ENCODE data around the gene LIG1. TPM values are rescaled to one million over a fixed set of nuclear protein-coding genes. Genes with fewer than 3 reads are reported as not detected.

LIG1 gene
- total RNA-seq, 1 experiment from 2014 or later = 115 TPM

DNA sequence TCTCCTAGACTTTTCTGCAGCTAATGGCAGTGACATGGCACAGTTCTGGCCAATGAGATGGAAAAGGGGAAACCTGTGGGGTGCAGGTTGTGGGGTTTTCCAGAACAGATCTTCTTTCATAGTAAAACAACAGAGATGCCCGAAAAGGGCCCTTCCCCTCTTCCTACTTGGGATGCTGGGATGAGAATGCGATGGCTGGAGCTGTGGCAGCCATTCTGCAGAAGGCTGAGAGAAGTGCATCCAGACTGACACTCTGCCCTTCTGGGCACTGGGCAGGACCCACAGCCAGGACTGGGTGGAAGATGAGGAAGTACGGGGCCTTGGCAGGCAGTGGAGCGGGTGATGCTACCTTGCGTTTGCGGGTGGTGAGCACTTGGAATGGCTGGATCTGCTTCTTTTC lies 42.6 kb downstream of the LIG1 start:
- WGBS (ENCODE audit: extremely low coverage, insufficient read length, low lambda C conversion rate) = no CpG with 5 or more reads among the region's 6 CpGs
- H3K4me1 ChIP-seq (ENCODE audit: insufficient read depth, low read length) = no peaks in the 10 kb centered on the region
- H3K27me3 Mint-ChIP-seq (ENCODE audit: low read depth) = no peaks in the 10 kb centered on the region

More for the DNA sequence above, 42.6 kb downstream of the LIG1 start:
- no peak overlapping the region for H4K8ac ChIP-seq (replicated peaks; ENCODE audit: insufficient read length, low read depth, low read length)
- H3K14ac ChIP-seq (ENCODE audit: insufficient read depth, low read length) = no peak overlapping the region
- no peak for DNase-seq
- Mint-ChIP-seq H3K27ac (peak overlapping the region in 1 of 3 experiments; percentile 76; a peak in 1 of 7 replicates), H3K9me3 (no peaks in the 10 kb centered on the region), H3K36me3 (ENCODE audit: insufficient read depth in 1 of 3, low read depth in 3 of 3) (peaks cover 51 to 91% (median 82%) of the 10 kb centered on the region in 3 experiments), H3K4me3 (no peak overlapping the region), H3K4me1 (peaks cover 8 to 11% of the 10 kb centered on the region in 2 experiments)
- TF ChIP-seq, protein P1, sequence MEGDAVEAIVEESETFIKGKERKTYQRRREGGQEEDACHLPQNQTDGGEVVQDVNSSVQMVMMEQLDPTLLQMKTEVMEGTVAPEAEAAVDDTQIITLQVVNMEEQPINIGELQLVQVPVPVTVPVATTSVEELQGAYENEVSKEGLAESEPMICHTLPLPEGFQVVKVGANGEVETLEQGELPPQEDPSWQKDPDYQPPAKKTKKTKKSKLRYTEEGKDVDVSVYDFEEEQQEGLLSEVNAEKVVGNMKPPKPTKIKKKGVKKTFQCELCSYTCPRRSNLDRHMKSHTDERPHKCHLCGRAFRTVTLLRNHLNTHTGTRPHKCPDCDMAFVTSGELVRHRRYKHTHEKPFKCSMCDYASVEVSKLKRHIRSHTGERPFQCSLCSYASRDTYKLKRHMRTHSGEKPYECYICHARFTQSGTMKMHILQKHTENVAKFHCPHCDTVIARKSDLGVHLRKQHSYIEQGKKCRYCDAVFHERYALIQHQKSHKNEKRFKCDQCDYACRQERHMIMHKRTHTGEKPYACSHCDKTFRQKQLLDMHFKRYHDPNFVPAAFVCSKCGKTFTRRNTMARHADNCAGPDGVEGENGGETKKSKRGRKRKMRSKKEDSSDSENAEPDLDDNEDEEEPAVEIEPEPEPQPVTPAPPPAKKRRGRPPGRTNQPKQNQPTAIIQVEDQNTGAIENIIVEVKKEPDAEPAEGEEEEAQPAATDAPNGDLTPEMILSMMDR (conservative IDR thresholded peaks at IDR 0.05) = no peak
- no peaks in the 10 kb centered on the region for H3K79me2 ChIP-seq (ENCODE audit: insufficient read depth, low read length)
- no peak overlapping the region for H2BK120ac ChIP-seq (ENCODE audit: low read depth, low read length, poor library complexity, severe bottlenecking)
- no peak overlapping the region for H2AFZ ChIP-seq (ENCODE audit: low read length)
- no peaks in the 10 kb centered on the region for H3K9me3 ChIP-seq (ENCODE audit: control insufficient read depth, low read depth, low read length)
- no peak overlapping the region for H3K18ac ChIP-seq (ENCODE audit: insufficient read length, low read depth, low read length)
- no peak overlapping the region for H2BK5ac ChIP-seq (ENCODE audit: insufficient read length, low read length)
- no peak overlapping the region for H4K5ac ChIP-seq (ENCODE audit: insufficient read length, low read depth, low read length)
- no peak overlapping the region for H2AK5ac ChIP-seq (ENCODE audit: insufficient read length, low read length)
- no peak overlapping the region for H3K4me2 ChIP-seq (ENCODE audit: insufficient read depth, insufficient read length, low read length)
- no peaks in the 10 kb centered on the region for H3K27me3 ChIP-seq (ENCODE audit: insufficient read depth, low read length)
- no peak overlapping the region for H4K91ac ChIP-seq (ENCODE audit: insufficient read length, low read depth, low read length)
- H2BK12ac ChIP-seq (ENCODE audit: insufficient read length, low read depth, low read length) = no peak overlapping the region
- no peak overlapping the region for H3K4ac ChIP-seq (ENCODE audit: low read depth, low read length)
- no peaks in the 10 kb centered on the region for H4K20me1 ChIP-seq (ENCODE audit: control insufficient read depth, insufficient read depth, insufficient read length)
- no peaks in the 10 kb centered on the region for H3K23me2 ChIP-seq (ENCODE audit: insufficient read length, low read depth, low read length, poor library complexity, severe bottlenecking)
- H3K9ac ChIP-seq (ENCODE audit: extremely low read depth, insufficient read length, low read length) = no peak overlapping the region
- H3K23ac ChIP-seq (ENCODE audit: insufficient read length, low read depth, low read length) = no peak overlapping the region
- no peak overlapping the region for H2BK20ac ChIP-seq (ENCODE audit: low read depth, low read length, poor library complexity, severe bottlenecking)
- H3K56ac ChIP-seq (ENCODE audit: insufficient read length, low read depth, low read length) = no peak overlapping the region
- no peak overlapping the region for H3T11ph ChIP-seq (ENCODE audit: low read length)
- H3K79me1 ChIP-seq (ENCODE audit: insufficient read depth, low read depth, low read length, poor library complexity, severe bottlenecking) = no peaks in the 10 kb centered on the region
- no peak overlapping the region for H3K27ac ChIP-seq (ENCODE audit: insufficient read length, low read depth, low read length)
- H2BK15ac ChIP-seq (ENCODE audit: low read depth, low read length) = no peak overlapping the region

Data from H9 (cell line).